Activated B cell treated with CpG ODN at 0.5 μM for 24 hours (primary cell): ENCODE results near the gene MACO1. TPM values are rescaled to one million over a fixed set of nuclear protein-coding genes. Genes with fewer than 3 reads are reported as not detected.
A peak's percentile ranks its signal among the peaks of the same experiment; 100 is the strongest.

Experiments used
- ATAC-seq: fragments of 200-7000 bp; cut with Tn5 transposase; one replicate; pipeline ENCODE4 v1.10.0; 2021; ENCODE audit warnings: low read depth, mild to moderate bottlenecking, moderate library complexity
- CTCF ChIA-PET: fragments of 350-600 bp; sonication (Branson Sonifier 250); formaldehyde crosslinking; loops from one replicate; lab custom pipeline; 2021; ENCODE audit warnings: antibody characterized with exemption; lab: Charles Lee
- POLR2A ChIA-PET: fragments of 350-600 bp; sonication (Branson Sonifier 250); formaldehyde crosslinking; loops from one replicate; lab custom pipeline; 2021; ENCODE audit warnings: antibody characterized with exemption; lab: Charles Lee
- DNase-seq: peaks from one replicate; pipeline ENCODE4 v3.0.0; 2022
- H3K27ac Mint-ChIP-seq: one replicate; pipeline ENCODE4 v1.8.0; 2020; ENCODE audit warnings: mixed read lengths
- H3K27me3 Mint-ChIP-seq: one replicate; pipeline ENCODE4 v1.8.0; 2021; ENCODE audit warnings: mixed read lengths
- H3K36me3 Mint-ChIP-seq: one replicate; pipeline ENCODE4 v1.8.0; 2021; ENCODE audit warnings: low read depth, mixed read lengths
- H3K4me1 Mint-ChIP-seq: one replicate; pipeline ENCODE4 v1.8.0; 2021; ENCODE audit warnings: mixed read lengths
- H3K4me3 Mint-ChIP-seq: one replicate; pipeline ENCODE4 v1.8.0; 2020; ENCODE audit warnings: mild to moderate bottlenecking, mixed read lengths
- H3K9me3 Mint-ChIP-seq: one replicate; pipeline ENCODE4 v1.8.0; 2020; ENCODE audit warnings: mixed read lengths
- CTCF ChIP-seq: fragments of 200-600 bp; IDR thresholded peaks from one replicate; pipeline ENCODE4 v1.8.0; 2022; ENCODE audit warnings: antibody characterized with exemption, mild to moderate bottlenecking
- intact Hi-C: fragments of 100-400 bp; cut with micrococcal nuclease; formaldehyde crosslinking; loops from one replicate; pipeline ENCODE4 v1.15.1; 2024
- total RNA-seq: library from RNA; stranded (reverse); gene quantifications from 2 replicates; pipeline ENCODE4 v1.2.3, GENCODE V29; 2022

MACO1 gene
- total RNA-seq, 1 donor from 2014 or later: 19.7 TPM

- POLR2A ChIA-PET: no interaction called here
- CTCF ChIA-PET: no interaction called here
- Mint-ChIP-seq H3K9me3 (no peaks in the 10 kb centered on the region), H3K4me3 (no peak overlapping the region), H3K36me3 (peaks cover 28% of the 10 kb centered on the region), H3K4me1 (peaks cover 32% of the 10 kb centered on the region), H3K27ac (no peak overlapping the region), H3K27me3 (no peaks in the 10 kb centered on the region)
- TF ChIP-seq CTCF: no peak
- intact Hi-C loops: no loop called here
- no peak for DNase-seq
- ATAC-seq: no peak
Observed at GRCh38 chr1:25445993-25446538, 15.4 kb downstream of the MACO1 start.

GRCh38 chr1:25447547-25447946 is 16.9 kb downstream of the MACO1 start:
- ChIA-PET CTCF (no interaction called here), POLR2A (interaction anchor here (1.0 kb wide), 1 partner anchor 11 kb away, joined by 3 read pairs; no protein-coding TSS in a partner anchor)
- no peak for TF ChIP-seq CTCF
- intact Hi-C loops: no loop called here
- Mint-ChIP-seq H3K4me3 (no peak overlapping the region), H3K4me1 (peaks cover 36% of the 10 kb centered on the region), H3K27me3 (no peaks in the 10 kb centered on the region), H3K27ac (no peak overlapping the region), H3K9me3 (no peaks in the 10 kb centered on the region), H3K36me3 (peaks cover 30% of the 10 kb centered on the region)
- DNase-seq: no peak
- ATAC-seq: no peak

GRCh38 chr1:25450891-25451290 is 20.2 kb downstream of the MACO1 start:
- H3K27ac Mint-ChIP-seq: peak overlapping the region; percentile 59
- H3K9me3 Mint-ChIP-seq: no peaks in the 10 kb centered on the region
- no peaks in the 10 kb centered on the region for H3K27me3 Mint-ChIP-seq
- no peak for TF ChIP-seq CTCF
- POLR2A ChIA-PET: interaction anchor here (1.3 kb wide), 1 partner anchor 20 kb away, joined by 5 read pairs; the partner anchor contains the start of gene MACO1
- peaks cover 26% of the 10 kb centered on the region for H3K4me1 Mint-ChIP-seq
- intact Hi-C loops: no loop called here
- H3K36me3 Mint-ChIP-seq: peaks cover 47% of the 10 kb centered on the region
- ATAC-seq (no peak), DNase-seq (no peak)
- no peak overlapping the region for H3K4me3 Mint-ChIP-seq
- CTCF ChIA-PET: interaction anchor here (1.6 kb wide), 1 partner anchor 37 kb away, joined by 4 read pairs; no protein-coding TSS in a partner anchor

GRCh38 chr1:25451908-25452307 is 21.2 kb downstream of the MACO1 start:
- POLR2A ChIA-PET: no interaction called here
- Mint-ChIP-seq H3K36me3 (peaks cover 53% of the 10 kb centered on the region), H3K4me3 (no peak overlapping the region), H3K4me1 (peaks cover 18% of the 10 kb centered on the region), H3K27ac (peak overlapping the region; percentile 41), H3K9me3 (no peaks in the 10 kb centered on the region), H3K27me3 (no peaks in the 10 kb centered on the region)
- no peak for TF ChIP-seq CTCF
- intact Hi-C loops: no loop called here
- no peak for DNase-seq
- ATAC-seq: peak; percentile 47
- CTCF ChIA-PET: no interaction called here

GRCh38 chr1:25456502-25456901 is 25.8 kb downstream of the MACO1 start:
- TF ChIP-seq CTCF: no peak
- intact Hi-C loops: no loop called here
- Mint-ChIP-seq H3K9me3 (no peaks in the 10 kb centered on the region), H3K27me3 (no peaks in the 10 kb centered on the region), H3K36me3 (peaks cover 66% of the 10 kb centered on the region), H3K27ac (no peak overlapping the region), H3K4me1 (peaks cover 9% of the 10 kb centered on the region), H3K4me3 (no peak overlapping the region)
- ChIA-PET POLR2A (no interaction called here), CTCF (no interaction called here)
- ATAC-seq (no peak), DNase-seq (no peak)
